ENCODE results near the gene TRAPPC3. TPM values are rescaled to one million over a fixed set of nuclear protein-coding genes. Genes with fewer than 3 reads are reported as not detected.

TRAPPC3 gene
- total RNA-seq, 1 donor from 2014 or later: 59.6 TPM

DNA sequence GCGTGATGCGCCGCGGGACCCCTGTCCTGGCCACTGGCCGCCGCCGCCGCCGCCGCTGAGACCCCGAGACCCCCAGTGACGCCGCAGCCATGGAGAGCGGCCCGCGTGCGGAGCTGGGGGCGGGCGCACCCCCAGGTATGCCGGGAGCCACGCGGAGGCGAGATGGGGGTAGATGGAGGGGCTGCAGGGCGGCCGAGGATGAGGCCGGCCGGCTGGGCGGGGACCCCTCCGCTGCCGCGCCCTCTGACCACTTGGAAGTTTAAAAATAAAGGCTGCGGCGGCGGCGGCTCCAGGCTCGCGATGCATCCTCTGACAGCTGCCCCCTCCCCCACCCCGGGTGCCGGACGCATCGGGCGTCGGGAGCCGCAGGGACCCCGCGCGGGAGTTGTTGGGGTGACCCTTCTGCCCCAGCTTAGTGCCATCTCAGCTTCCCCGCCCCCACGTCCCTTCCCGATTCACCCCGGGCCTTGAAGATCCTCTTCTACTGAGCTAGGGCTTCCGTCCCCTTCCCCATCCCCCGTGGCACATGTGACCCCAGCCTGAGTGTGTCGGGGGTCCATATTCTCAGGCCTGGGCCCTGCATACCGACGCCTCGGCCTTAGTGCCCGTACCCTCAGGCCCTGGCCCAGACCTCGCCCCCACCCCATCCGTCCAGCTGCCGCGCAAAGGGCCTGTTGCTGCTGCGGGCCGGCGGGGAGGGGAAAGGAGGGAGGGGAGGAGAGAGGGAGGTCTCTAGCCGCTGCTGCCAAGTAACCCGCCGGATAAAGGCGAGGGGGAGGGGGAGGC lies 7.2 kb upstream of the TRAPPC3 start:
- intact Hi-C loops (cut with DNase I): loop anchor here (5.0 to 10.0 kb wide), 2 partner anchors 68 to 131 kb away; partner anchors contain the start of gene THRAP3
- ATAC-seq (ENCODE audit: poor library complexity) (peak; percentile 53), DNase-seq (peak; percentile 82)

DNA sequence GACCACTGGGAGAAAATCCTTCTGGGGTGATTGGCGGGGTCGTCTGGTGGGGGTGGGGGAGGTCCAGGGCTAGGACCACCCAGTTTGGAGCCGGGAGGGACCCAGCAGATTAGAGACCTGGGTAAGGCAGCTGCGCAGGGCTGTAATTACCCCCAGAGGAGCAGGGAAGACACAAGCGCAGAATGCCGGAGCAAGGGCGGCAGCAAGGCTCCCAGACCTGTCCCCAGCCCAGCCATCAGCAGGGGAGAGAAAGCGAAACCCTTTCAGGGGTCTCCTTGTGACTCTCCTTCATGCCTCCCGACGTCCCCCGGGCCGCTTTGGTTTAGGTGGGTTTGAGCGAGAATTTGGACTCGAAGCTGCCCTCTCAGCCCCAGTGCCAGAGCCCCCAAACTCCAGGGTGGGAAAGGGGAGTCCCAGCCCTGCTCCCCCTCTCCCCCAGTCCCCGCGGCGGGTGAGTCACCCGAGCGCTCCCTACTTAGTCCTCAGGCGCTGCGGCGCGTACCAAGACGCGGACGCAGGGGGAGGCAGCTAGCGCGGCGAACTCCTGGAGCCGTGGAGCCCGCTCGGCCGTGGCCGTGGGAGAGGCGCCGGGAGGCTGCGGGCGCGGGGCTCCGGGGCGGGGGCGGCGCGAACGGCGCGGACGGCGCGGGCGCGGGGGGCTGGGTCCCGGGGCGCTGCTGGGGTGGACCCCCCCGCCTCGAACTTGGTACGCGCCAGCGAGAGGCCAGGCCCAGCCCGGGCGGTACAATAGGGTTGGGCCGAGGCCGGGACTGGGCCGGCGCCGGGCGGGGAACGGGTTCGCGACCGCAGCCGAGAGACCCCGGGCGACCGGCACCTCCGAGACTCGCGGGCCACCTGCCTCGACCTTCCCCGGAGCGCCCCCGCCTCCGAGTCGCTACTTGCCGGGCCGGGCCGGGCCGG lies 6.4 kb upstream of the TRAPPC3 start, which contains the start of gene MAP7D1:
Gene MAP7D1 (plus strand): TSS at position 753 of the 921 bp plus-strand sequence. CDS start 258 bp downstream, outside the sequence.
- intact Hi-C loops (cut with DNase I): loop anchor here (2.0 to 10.0 kb wide), 3 partner anchors 33 to 132 kb away; partner anchors contain the start of gene THRAP3
- DNase-seq (peak; percentile 94), ATAC-seq (ENCODE audit: poor library complexity) (peak; percentile 68)

- ATAC-seq (ENCODE audit: poor library complexity): peak; percentile 33
- DNase-seq: peak; percentile 80
- intact Hi-C loops (cut with DNase I): loop anchor here (2.0 to 10.0 kb wide), 3 partner anchors 34 to 132 kb away; partner anchors contain the start of gene THRAP3
Measured at GRCh38 chr1:36154765-36155407, 5.6 kb upstream of the TRAPPC3 start.

DNA sequence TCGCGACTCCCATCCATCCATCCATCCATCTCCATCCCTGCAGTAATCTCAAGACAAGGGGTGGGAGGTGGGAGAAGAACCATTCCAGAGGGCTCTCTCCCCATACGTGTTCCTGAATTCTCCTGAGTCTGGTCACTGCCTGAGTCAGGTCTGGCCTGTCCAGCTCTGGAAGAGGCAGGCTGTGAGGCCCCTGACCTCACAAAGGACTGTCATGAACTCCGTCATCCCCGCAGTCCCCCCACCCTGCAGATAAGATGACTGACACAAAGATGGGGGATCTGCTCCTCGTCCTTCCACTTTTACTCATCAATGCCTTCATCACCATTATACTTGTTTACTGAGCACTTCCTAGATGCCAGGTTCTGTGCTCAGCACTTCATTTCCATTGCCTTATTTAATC lies 5.0 kb upstream of the TRAPPC3 start:
- no peak for ATAC-seq (ENCODE audit: poor library complexity)
- intact Hi-C loops (cut with DNase I): loop anchor here (2.0 to 10.0 kb wide), 2 partner anchors 34 to 70 kb away; partner anchors contain the start of gene THRAP3
- DNase-seq: peak; percentile 17

GRCh38 chr1:36153476-36153875 lies 4.2 kb upstream of the TRAPPC3 start:
- ATAC-seq (ENCODE audit: poor library complexity) (no peak), DNase-seq (peak; percentile 34)
- intact Hi-C loops (cut with DNase I): loop anchor here (10.0 kb wide), 1 partner anchor 71 kb away; the partner anchor contains the start of gene THRAP3

DNA sequence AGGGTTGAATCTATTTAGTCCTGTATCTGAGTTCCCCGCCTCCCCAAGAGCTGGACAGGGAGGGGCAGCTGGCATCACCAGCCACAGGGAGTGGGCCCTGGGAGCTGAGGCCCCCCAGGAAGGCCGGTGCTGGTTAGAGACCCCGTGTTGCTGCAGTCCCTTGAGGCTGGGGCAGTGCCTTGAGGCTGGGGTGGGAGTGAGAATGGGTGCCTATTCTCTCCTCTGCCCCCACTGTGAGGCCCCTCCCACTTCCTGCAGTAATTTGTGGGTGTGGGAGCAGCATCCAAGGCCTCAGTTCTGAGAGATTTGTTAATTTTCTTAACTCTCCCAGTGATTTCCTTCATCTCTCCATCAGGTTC lies 2.5 kb upstream of the TRAPPC3 start:
- no peak for ATAC-seq (ENCODE audit: poor library complexity)
- DNase-seq: peak; percentile 53
- intact Hi-C loops (cut with DNase I): loop anchor here (10.0 kb wide), 1 partner anchor 73 kb away; the partner anchor contains the start of gene THRAP3

DNA sequence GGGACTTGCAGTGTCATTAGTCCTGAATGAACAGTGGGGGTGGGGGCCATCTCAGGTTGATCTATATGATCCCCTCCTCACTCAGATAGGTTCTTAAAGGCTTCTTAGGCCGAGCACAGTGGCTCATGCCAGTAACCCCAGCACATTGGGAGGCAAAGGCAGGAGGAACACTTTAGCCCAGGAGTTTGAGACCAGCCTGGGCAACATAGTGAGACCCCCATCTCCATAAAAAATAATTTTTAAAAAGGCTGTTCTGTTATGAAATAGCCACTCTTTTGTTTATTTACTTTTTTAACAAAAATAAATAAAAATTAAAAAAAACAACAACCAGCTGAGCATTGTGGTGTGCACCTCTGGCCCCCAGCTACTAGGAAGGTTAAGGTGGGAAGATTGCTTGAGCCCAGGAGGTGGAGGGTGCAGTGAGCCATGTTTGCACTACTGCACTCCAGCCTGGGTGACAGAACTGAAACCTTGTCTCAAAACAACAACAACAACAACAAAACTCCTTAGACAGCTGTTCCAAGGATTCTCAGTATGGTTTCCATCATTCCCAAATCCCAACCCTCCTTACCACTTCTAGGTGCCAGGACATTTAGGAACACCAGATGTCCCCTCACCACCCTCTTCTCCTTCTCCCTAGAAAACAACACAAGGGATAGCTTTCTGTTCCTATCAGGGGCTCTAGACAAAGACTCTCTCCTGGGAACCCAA lies 2.0 kb upstream of the TRAPPC3 start:
- ATAC-seq (ENCODE audit: poor library complexity) (no peak), DNase-seq (peak; percentile 16)
- intact Hi-C loops (cut with DNase I): loop anchor here (10.0 kb wide), 1 partner anchor 74 kb away; the partner anchor contains the start of gene THRAP3

DNA sequence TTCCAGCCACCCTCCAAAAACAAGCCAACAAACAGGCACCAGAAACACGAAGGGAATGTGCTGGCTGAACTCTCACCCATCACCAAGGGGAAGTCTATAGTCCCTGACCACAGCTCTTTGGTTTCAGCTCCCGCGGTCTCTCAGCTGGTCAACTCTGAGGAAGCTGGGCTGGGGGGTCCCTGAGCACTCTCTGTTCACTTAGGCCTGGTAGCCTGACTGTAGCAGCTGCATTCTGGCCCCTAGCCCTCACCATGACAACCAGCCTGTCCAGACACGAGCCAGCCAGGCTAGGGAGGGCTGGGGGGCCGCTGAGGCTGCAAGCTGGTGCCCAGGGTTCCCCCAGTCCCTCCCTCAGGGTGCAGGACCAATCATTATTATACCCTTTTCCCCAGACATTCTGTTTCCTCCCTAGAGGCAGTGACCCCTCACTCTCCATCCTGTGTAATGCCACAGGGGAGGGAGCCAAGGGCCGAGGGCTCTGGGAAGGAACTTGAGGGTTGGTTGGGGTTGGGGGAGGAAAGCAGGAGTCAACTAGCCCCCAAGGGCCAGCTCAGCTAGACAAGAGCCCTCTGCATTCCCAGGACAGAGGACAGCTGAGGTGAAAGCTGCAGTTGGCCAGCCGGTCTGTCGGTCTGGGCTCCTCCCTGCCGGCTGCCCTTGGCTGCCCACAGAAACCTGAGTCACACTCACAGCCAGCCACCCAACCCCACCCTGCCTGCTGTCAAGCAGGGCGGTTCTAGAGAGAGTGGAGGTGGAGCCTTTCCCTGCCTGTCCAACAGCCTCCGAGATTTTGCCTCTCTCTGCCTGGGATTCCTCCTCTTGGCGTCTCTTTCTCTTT lies 1.2 kb upstream of the TRAPPC3 start:
- peak; percentile 95 for DNase-seq
- intact Hi-C loops (cut with DNase I): loop anchor here (10.0 kb wide), 1 partner anchor 74 kb away; the partner anchor contains the start of gene THRAP3
- peak; percentile 79 for ATAC-seq (ENCODE audit: poor library complexity)

GRCh38 chr1:36149973-36150295 lies 648 bp upstream of the TRAPPC3 start:
- intact Hi-C loops (cut with DNase I): loop anchor here (10.0 kb wide), 1 partner anchor 75 kb away; the partner anchor contains the start of gene THRAP3
- no peak for ATAC-seq (ENCODE audit: poor library complexity)
- no peak for DNase-seq

- ATAC-seq (ENCODE audit: poor library complexity): no peak
- intact Hi-C loops (cut with DNase I): no loop called here
- DNase-seq: no peak
Measured at GRCh38 chr1:36148821-36149236, 457 bp downstream of the TRAPPC3 start.

GRCh38 chr1:36144413-36144812 lies 4.9 kb downstream of the TRAPPC3 start:
- intact Hi-C loops (cut with DNase I): no loop called here
- ATAC-seq (ENCODE audit: poor library complexity) (no peak), DNase-seq (no peak)

DNA sequence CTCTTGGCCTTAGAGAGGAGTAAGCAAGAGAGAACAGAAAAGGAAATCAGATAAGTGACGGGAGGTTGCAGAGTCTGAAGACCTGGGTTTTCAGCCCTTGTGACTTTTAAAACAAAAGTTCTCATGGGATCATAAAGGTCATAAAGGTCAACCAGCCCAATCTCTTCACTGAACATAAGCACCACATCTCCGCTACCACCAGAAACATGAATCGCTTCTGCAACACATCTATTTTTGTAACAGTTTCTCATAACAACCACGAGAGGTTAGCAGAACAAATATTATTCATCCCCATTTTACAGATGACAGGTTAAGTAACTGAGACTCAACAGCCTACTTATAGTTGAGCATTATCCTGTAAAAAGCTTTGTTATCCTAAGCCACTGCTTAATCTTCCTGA lies 5.9 kb downstream of the TRAPPC3 start:
- intact Hi-C loops (cut with DNase I): no loop called here
- DNase-seq: no peak
- no peak for ATAC-seq (ENCODE audit: poor library complexity)

DNA sequence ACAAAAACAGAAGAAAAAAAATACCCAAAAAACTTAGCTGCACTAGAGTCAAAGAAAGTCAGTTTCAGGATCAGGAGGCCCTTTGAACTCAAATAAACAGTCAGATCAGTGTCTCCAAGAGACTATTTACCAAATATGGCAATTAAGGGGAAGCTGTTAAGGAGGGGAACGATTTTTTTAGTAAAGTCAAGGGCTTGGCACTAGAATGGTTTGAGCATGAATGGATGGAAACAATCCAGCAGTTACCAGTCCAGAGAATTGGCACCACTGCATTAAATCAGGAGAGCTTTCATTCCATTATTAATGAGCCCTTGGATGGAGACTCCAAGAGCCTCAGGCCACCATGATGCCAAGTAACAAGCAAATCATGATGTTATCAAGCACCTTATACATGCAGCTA lies 7.2 kb downstream of the TRAPPC3 start:
- intact Hi-C loops (cut with DNase I): no loop called here
- DNase-seq (no peak), ATAC-seq (ENCODE audit: poor library complexity) (peak; percentile 40)

DNA sequence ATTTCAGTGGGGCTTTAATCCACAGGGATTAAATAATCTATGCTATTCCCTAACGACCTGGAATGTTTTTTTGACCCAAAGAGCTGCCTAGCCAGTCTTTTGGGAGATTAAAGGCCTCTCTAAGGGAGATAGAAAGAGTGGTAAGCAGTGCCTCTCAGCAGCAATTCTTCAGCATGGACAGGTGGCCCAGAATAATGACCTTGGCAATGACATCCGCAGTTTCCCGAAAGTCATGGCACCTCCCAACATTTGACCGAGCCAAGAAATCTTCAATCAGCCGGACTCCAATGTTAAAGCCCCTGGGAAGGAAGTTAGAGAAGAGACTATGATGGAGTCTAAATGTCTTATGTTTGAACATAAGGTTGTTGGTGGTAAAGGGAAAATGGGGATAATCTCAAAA lies 9.8 kb downstream of the TRAPPC3 start:
- DNase-seq (no peak), ATAC-seq (ENCODE audit: poor library complexity) (no peak)
- intact Hi-C loops (cut with DNase I): loop anchor here (5.0 kb wide), 1 partner anchor 37 kb away; no protein-coding TSS in a partner anchor

- DNase-seq (no peak), ATAC-seq (ENCODE audit: poor library complexity) (no peak)
- intact Hi-C loops (cut with DNase I): loop anchor here (5.0 kb wide), 1 partner anchor 35 kb away; no protein-coding TSS in a partner anchor
Measured at GRCh38 chr1:36137776-36138175, 11.5 kb downstream of the TRAPPC3 start.

GRCh38 chr1:36137226-36137625 lies 12.1 kb downstream of the TRAPPC3 start:
- ATAC-seq (ENCODE audit: poor library complexity) (no peak), DNase-seq (no peak)
- intact Hi-C loops (cut with DNase I): loop anchor here (5.0 kb wide), 1 partner anchor 35 kb away; no protein-coding TSS in a partner anchor

- intact Hi-C loops (cut with DNase I): loop anchor here (5.0 kb wide), 1 partner anchor 34 kb away; no protein-coding TSS in a partner anchor
- DNase-seq: no peak
- ATAC-seq (ENCODE audit: poor library complexity): peak; percentile 73
Measured at GRCh38 chr1:36136535-36136934, 12.8 kb downstream of the TRAPPC3 start.
